ENCODE data around the gene SS18L1.

SS18L1 gene

DNA sequence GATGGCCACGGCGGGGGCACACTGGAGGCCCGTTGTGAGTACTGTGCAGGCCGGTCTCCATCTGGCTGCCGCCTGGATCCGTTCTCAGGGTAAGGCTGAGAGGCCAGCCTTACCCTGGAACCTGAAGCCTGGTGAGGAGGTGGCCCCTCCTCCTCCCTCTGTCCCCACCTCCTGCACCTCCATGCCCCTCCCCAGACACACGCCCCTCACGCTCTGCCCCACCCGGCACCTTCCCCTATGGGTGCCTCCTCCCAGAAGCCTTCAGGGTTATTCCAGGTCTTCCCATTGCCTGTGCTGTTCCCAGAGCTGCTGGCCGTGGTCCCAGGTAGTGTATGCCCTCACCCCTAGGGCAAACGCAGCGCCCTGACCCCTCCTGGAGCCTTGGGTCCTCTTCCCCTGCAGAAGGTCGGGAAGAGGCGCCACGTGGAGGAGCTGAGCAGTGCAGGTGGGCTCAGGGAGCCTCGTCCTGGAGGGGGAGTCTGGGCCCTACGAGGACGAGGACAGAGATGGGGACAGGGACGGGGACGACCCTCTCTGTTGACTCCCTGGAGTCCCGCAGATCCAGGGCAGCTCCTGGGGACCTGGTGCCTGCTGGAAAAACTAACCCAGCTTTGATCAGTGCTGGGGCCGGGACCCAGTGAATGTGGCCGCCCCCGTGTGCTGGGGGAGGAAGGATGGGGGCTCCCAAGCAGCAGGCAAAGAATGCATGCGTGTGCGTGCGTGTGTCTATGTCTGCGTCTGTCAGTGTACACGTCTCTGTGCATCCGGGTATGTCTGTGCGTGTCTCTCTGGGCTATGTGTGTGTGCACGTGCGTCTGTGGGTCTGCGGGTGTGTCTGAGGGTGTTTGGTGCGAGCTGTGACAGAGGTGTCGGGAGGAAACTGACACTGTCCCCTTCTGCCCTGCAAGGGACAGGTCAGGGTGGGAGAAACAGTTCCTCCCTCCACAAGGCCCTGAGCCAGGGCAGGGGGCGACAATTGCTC, 84.7 kb downstream of the SS18L1 start:
- no peak for DNase-seq

DNA sequence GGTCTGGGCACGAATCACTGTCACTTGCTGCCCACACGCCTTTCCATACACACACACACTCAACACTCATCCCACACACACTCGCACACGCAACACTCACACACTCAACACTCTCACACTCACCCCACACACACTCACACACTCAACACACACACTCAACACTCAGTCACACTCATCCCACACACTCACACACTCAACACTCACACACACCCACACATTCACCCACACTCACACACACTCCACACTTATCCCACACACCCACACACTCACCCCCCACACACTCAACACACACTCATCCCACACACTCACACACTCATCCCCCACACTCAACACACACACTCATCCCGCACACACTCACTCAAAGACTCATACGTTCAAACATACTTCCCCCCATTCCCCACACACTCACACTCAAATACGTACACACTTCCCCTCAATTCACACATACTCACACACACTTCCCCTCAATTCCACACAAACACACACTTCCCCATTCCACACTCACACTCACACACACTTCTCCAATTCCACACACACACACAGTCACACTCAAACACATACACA, 85.5 kb downstream of the SS18L1 start:
- DNase-seq = no peak

DNA sequence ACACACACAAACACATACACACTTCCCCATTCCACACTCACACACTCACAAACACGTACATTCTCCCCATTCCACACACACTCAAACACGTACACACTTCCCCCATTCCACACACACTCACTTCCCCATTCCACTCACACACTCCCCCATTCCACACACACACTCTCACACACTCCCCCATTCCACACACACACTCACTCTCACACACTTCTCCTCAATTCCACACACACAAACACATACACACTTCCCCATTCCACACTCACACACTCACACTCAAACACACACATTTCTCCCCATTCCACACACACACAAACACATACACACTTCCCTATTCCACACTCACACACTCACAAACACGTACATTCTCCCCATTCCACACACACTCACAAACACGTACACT, 86.1 kb downstream of the SS18L1 start:
- DNase-seq = no peak

DNA sequence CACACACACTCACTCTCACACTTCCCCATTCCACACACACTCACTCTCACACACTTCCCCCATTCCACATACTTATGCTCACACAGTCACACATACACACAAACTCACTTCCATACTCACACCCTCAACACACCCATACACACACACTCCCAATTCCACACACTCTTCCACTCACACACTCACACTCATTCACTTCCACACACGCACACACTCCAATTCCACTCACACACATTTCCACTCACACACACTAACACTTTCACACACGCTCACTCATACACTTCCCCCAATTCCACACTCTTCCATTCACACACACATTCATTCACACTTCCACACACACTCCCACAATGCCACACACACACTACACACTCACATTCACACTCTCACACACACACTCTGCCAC, 86.7 kb downstream of the SS18L1 start:
- no peak for DNase-seq

DNA sequence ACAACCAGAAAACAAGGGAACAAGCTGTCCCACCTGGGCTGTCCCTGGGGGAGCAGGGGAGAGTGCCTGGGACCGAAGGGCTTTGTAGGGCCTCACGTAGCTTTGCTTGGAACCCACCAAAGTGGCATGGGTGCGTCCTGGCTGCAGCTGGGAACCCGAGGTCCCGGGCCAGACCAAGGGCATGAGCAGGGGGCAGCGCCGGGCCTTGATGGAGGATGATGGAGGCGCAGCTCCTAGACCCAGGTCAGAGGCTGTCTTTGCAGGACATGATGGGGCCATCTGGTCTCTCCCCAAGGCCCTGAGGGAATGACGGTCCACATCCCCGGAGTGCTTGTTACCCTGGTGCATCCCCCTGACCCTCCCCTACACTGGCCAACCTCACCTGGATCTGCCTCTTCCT, 87.1 kb downstream of the SS18L1 start:
- no peak for DNase-seq

DNA sequence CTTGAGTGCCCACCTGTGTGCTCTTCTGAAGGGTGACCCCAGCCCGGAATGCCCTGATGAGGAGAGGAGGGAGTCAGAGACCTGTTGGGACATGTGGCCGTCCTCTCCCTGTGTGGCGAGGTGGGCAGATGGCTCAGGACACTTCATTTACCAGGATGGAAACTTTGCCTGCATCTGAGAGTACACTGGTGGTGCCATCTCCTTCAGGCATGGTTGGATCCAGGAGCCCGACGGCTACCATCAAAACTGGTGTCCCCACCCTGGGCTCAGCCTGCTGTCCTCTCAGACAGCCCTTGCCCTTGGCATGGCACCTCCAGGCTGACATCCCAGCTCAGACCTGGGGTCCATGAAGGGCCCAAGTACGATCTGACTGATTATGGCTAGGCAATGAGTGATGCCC, 87.7 kb downstream of the SS18L1 start:
- DNase-seq = no peak
